G401 (cell line): ENCODE data around the gene SMO. TPM values are rescaled to one million over a fixed set of nuclear protein-coding genes. Genes with fewer than 3 reads are reported as not detected.

Source experiments
- total RNA-seq: library from RNA; depleted of rRNA; stranded (reverse); fragments of >200 nt; shearing (Covaris generic); gene quantifications from 2 replicates; pipeline ENCODE4 v1.2.3, GENCODE V29; 2014; rRNA removed

SMO gene
- total RNA-seq, 1 experiment from 2014 or later: 51.1 TPM

Other genes starting within 250 kb of the SMO start
- gene TNPO3, start 133.5 kb upstream of the SMO start, total RNA-seq: 47.4 and 71.4 TPM in 2 replicates
- gene TSPAN33, start 43.9 kb upstream of the SMO start, total RNA-seq: 35.8 and 40.2 TPM in 2 replicates
- 57.0 and 74.0 TPM in 2 replicates for gene AHCYL2, start 36.4 kb downstream of the SMO start, total RNA-seq
- 22.8 and 24.8 TPM in 2 replicates for gene STRIP2, start 245.8 kb downstream of the SMO start, total RNA-seq